ENCODE data around the gene IRAK1. TPM values are rescaled to one million over a fixed set of nuclear protein-coding genes. Genes with fewer than 3 reads are reported as not detected.

Gene IRAK1
- total RNA-seq, 2 donors from 2014 or later, result 51.6 to 105 TPM

- H3K36me3 ChIP-seq (replicated peaks in 1 of 2; ENCODE audit: insufficient read depth in 1 of 2, low read depth in 2 of 2), result no peaks in the 10 kb centered on the region
- intact Hi-C loops (cut with DNase I), result no loop called here
- DNase-seq, result peak; percentile 83 to 92 (median 90)
- no peaks in the 10 kb centered on the region for H3K9me3 ChIP-seq
- WGBS, 2 donors, result 0% methylated on average over 28 of the region's 34 CpGs; no CpG with 5 or more reads in 1 of the 2 donors
- H3K4me1 ChIP-seq, result peaks cover 52% of the 10 kb centered on the region
- peak overlapping the region; percentile 80 to 95 for H3K4me3 ChIP-seq
- TF ChIP-seq CTCF (IDR thresholded peaks at IDR 0.05), result no peak
- peak; percentile 38 to 78 (median 75) for TF ChIP-seq POLR2A (IDR thresholded peaks at IDR 0.05)
- H3K27me3 ChIP-seq, result no peaks in the 10 kb centered on the region
- H3K27ac ChIP-seq, result peak overlapping the region; percentile 94 to 99 (median 96)
- ATAC-seq, result peak; percentile 56
Measured at GRCh38 chrX:153971124-153971449, 48.6 kb downstream of the IRAK1 start.

GRCh38 chrX:153970357-153971123 is 49.2 kb downstream of the IRAK1 start:
- peak; percentile 0 for ATAC-seq
- Histone ChIP-seq H3K4me1 (peaks cover 57% of the 10 kb centered on the region), H3K9me3 (no peaks in the 10 kb centered on the region), H3K36me3 (replicated peaks in 1 of 2; ENCODE audit: insufficient read depth in 1 of 2, low read depth in 2 of 2) (no peaks in the 10 kb centered on the region), H3K4me3 (peak overlapping the region; percentile 80 to 95), H3K27ac (peak overlapping the region; percentile 94 to 99 (median 96)), H3K27me3 (no peaks in the 10 kb centered on the region)
- DNase-seq, result peak in 2 of 4 donors; percentile 31 to 43
- WGBS, 2 donors, result 0% methylated on average over 12 to 26 of the region's 49 CpGs
- TF ChIP-seq POLR2A (IDR thresholded peaks at IDR 0.05), result no peak
- TF ChIP-seq CTCF (IDR thresholded peaks at IDR 0.05), result no peak
- intact Hi-C loops (cut with DNase I), result no loop called here

GRCh38 chrX:153969904-153970356 is 49.8 kb downstream of the IRAK1 start:
- ATAC-seq, result no peak
- no peaks in the 10 kb centered on the region for H3K9me3 ChIP-seq
- no peak for TF ChIP-seq CTCF (IDR thresholded peaks at IDR 0.05)
- TF ChIP-seq POLR2A (IDR thresholded peaks at IDR 0.05), result no peak
- peaks cover 61% of the 10 kb centered on the region for H3K4me1 ChIP-seq
- H3K27ac ChIP-seq, result peak overlapping the region in 3 of 4 donors; percentile 94 to 98 (median 95)
- DNase-seq, result no peak
- 0 to 1% methylated on average over 3 to 22 of the region's 26 CpGs for WGBS, 2 donors
- no peaks in the 10 kb centered on the region for H3K27me3 ChIP-seq
- peak overlapping the region; percentile 80 to 95 for H3K4me3 ChIP-seq
- no peaks in the 10 kb centered on the region for H3K36me3 ChIP-seq (replicated peaks in 1 of 2; ENCODE audit: insufficient read depth in 1 of 2, low read depth in 2 of 2)
- intact Hi-C loops (cut with DNase I), result no loop called here

- Histone ChIP-seq H3K27me3 (no peaks in the 10 kb centered on the region), H3K9me3 (no peaks in the 10 kb centered on the region), H3K4me1 (peaks cover 56% of the 10 kb centered on the region), H3K36me3 (replicated peaks in 1 of 2; ENCODE audit: insufficient read depth in 1 of 2, low read depth in 2 of 2) (no peaks in the 10 kb centered on the region), H3K4me3 (peak overlapping the region in 1 of 2 donors; percentile 95), H3K27ac (peak overlapping the region in 3 of 4 donors; percentile 94 to 98 (median 95))
- no peak for DNase-seq
- TF ChIP-seq CTCF (IDR thresholded peaks at IDR 0.05), result no peak
- no peak for TF ChIP-seq POLR2A (IDR thresholded peaks at IDR 0.05)
- intact Hi-C loops (cut with DNase I), result no loop called here
- ATAC-seq, result no peak
- WGBS, 2 donors, result 13% methylated on average over 19 of the region's 25 CpGs; no CpG with 5 or more reads in 1 of the 2 donors
Measured at GRCh38 chrX:153969125-153969903, 50.4 kb downstream of the IRAK1 start.

Data from body of pancreas (tissue), 4 donors.